K562 (cell line): ENCODE results near the gene MATCAP1. TPM values are rescaled to one million over a fixed set of nuclear protein-coding genes. Genes with fewer than 3 reads are reported as not detected.
A peak's percentile ranks its signal among the peaks of the same experiment; 100 is the strongest.

ENCODE experiments used
- ATAC-seq: fragments of 200-7000 bp; cut with Tn5 transposase; 3 replicates; pipeline ENCODE4 v1.9.1; 2020; ENCODE audit warnings: moderate library complexity
- BruUV-seq: library from RNA; stranded (reverse); fragments of 400-500 nt; replicated peaks from 2 replicates; lab custom pipeline; 2021; lab: Mats Ljungman, UMichigan
- CTCF ChIA-PET: fragments of 300-600 bp; formaldehyde crosslinking; extraction: SDS; loops from one replicate; lab custom pipeline; 2021; ENCODE audit warnings: low intra/inter-chr PET ratio; lab: Yijun Ruan, JAX
- POLR2A ChIA-PET: fragments of 300-600, 350-650 bp; sonication (Branson Sonifier 250); formaldehyde crosslinking; extraction: SDS; loops from one replicate; lab custom pipeline; 2021; ENCODE audit warnings: antibody characterized with exemption, inconsistent platforms; lab: Yijun Ruan, JAX
- DNase-seq, 4 experiments: peaks; one replicate each; pipeline versions ENCODE4 v3.0.0 to v3.0.0-alpha.2; 2011 to 2018; ENCODE audit warnings: low spot score in 3 of 4, mixed read lengths in 3 of 4; ENCODE audit errors: extremely low read depth in 1 of 4
- FAIRE-seq: peaks from 2 replicates; lab custom pipeline; 2011; peaks lifted over from hg19 to GRCh38; lab: Jason Lieb, UNC
- H2AFZ ChIP-seq: 2 replicates; pipeline ENCODE4 v1.6.0; 2011; ENCODE audit warnings: low read depth, low read length, control low read depth, inconsistent platforms
- H3K27ac ChIP-seq: fragments of 200-600 bp; 3 replicates; pipeline ENCODE4 v1.8.0; 2011; ENCODE audit warnings: low read depth, mild to moderate bottlenecking, control low read depth, inconsistent platforms, low read length, moderate library complexity, mixed read lengths; ENCODE audit errors: extremely low read depth
- H3K27me3 ChIP-seq, 2 experiments: fragments of 300-600 bp in 1 of 2; 2 replicates in 1 of 2; 3 replicates in 1 of 2; pipeline versions ENCODE4 v1.6.0 to v1.8.0; 2011; ENCODE audit warnings: inconsistent platforms in 2 of 2, low read length in 2 of 2, mild to moderate bottlenecking in 1 of 2, mixed read lengths in 1 of 2, moderate library complexity in 1 of 2; ENCODE audit not compliant: control insufficient read depth in 2 of 2, insufficient read depth in 2 of 2
- H3K36me3 ChIP-seq: fragments of 300-600 bp; 3 replicates; pipeline ENCODE4 v1.8.0; 2011; ENCODE audit warnings: mild to moderate bottlenecking, low read length, inconsistent platforms; ENCODE audit not compliant: control insufficient read depth, insufficient read depth
- H3K4me1 ChIP-seq, 2 experiments: fragments of 200-600 bp in 1 of 2; replicated peaks in 1 of 2; 2 replicates in 1 of 2; 3 replicates in 1 of 2; pipeline versions ENCODE4 v1.5.1 to v1.8.0; 2011; ENCODE audit warnings: inconsistent platforms in 2 of 2, low read length in 2 of 2, mild to moderate bottlenecking in 1 of 2, mixed read lengths in 1 of 2, moderate library complexity in 1 of 2; ENCODE audit not compliant: control insufficient read depth in 2 of 2, insufficient read depth in 2 of 2
- H3K4me2 ChIP-seq: 2 replicates; pipeline ENCODE4 v1.6.1; 2011; ENCODE audit warnings: low read length, control low read depth, inconsistent platforms, mixed read lengths; ENCODE audit not compliant: insufficient read depth
- H3K4me3 ChIP-seq: fragments of 200-600 bp; sonication (generic), shearing (Covaris generic); 2 replicates; pipeline ENCODE4 v1.5.1; 2016; ENCODE audit warnings: control low read depth, inconsistent platforms
- H3K79me2 ChIP-seq: fragments of 200-600 bp; 3 replicates; pipeline ENCODE4 v1.8.0; 2011; ENCODE audit warnings: low read length, inconsistent platforms; ENCODE audit not compliant: control insufficient read depth, insufficient read depth
- H3K9ac ChIP-seq, 2 experiments: 2 replicates each; pipeline versions ENCODE4 v1.6.0 to v1.6.1; 2011; ENCODE audit warnings: low read depth in 2 of 2, low read length in 2 of 2, control low read depth in 1 of 2, inconsistent platforms in 1 of 2, mild to moderate bottlenecking in 1 of 2, mixed read lengths in 1 of 2; ENCODE audit not compliant: insufficient read depth in 1 of 2
- H3K9me1 ChIP-seq: one replicate; pipeline ENCODE4 v1.6.0; 2011; ENCODE audit warnings: inconsistent platforms, mild to moderate bottlenecking, low read length, moderate library complexity; ENCODE audit not compliant: control insufficient read depth, insufficient read depth
- H3K9me3 ChIP-seq: replicated peaks from 2 replicates; pipeline ENCODE4 v1.5.1; 2011; ENCODE audit warnings: low read depth, low read length, inconsistent platforms; ENCODE audit not compliant: control insufficient read depth, insufficient read depth
- H4K20me1 ChIP-seq: replicated peaks from 2 replicates; pipeline ENCODE4 v1.6.1; 2011; ENCODE audit warnings: low read length, inconsistent platforms, mixed read lengths; ENCODE audit not compliant: control insufficient read depth, insufficient read depth
- CXXC5 ChIP-seq: fragments of 250-450 bp; sonication (Bioruptor Pico); IDR thresholded peaks from 2 replicates; pipeline ENCODE4 v1.8.0; 2022; ENCODE audit warnings: inconsistent platforms, mild to moderate bottlenecking, moderate library complexity
- GABPB1 ChIP-seq: sonication (generic); formaldehyde crosslinking; IDR thresholded peaks from 2 replicates; pipeline ENCODE4 v1.8.0; 2022; ENCODE audit warnings: mild to moderate bottlenecking, missing genetic modification reagents
- IFI16 ChIP-seq: fragments of 250-450 bp; sonication (Bioruptor Pico); IDR thresholded peaks from 2 replicates; pipeline ENCODE4 v2.1.2; 2022; ENCODE audit warnings: mild to moderate bottlenecking, inconsistent platforms
- NEUROD1 ChIP-seq: fragments of 150-350 bp; IDR thresholded peaks from 2 replicates; pipeline ENCODE4 v1.6.1; 2014; ENCODE audit warnings: borderline replicate concordance, low read length, low read depth; ENCODE audit not compliant: partially characterized antibody
- SNAPC5 ChIP-seq: fragments of 250-450 bp; sonication (Bioruptor Pico); IDR thresholded peaks from 2 replicates; pipeline ENCODE4 v1.8.0; 2021; ENCODE audit warnings: moderate library complexity, mild to moderate bottlenecking, inconsistent platforms
- USF1 ChIP-seq: sonication (generic); formaldehyde crosslinking; IDR thresholded peaks from 2 replicates; pipeline ENCODE4 v1.9.0; 2022; ENCODE audit warnings: mild to moderate bottlenecking, missing genetic modification reagents
- ZBTB26 ChIP-seq: fragments of 450-650 bp; formaldehyde crosslinking; IDR thresholded peaks from 2 replicates; pipeline ENCODE4 v1.4.0; 2022; ENCODE audit warnings: missing genetic modification characterization
- WGBS: fragments of 100-300 bp; shearing (Covaris generic); methylation state at CpG from one replicate; pipeline ENCODE4 v1.1.6; 2016; ENCODE audit warnings: low coverage, mixed read lengths; ENCODE audit not compliant: insufficient coverage; ENCODE audit errors: missing lambda C conversion rate; 5-methylcytosine and 5-hydroxymethylcytosine counted together
- in situ Hi-C: fragments of 300-500 bp; cut with MboI; formaldehyde crosslinking; loops from 4 replicates; pipeline ENCODE4 v1.15.0; 2018; ENCODE audit warnings: inconsistent platforms, mixed read lengths
- intact Hi-C: fragments of 100-400 bp; cut with micrococcal nuclease; formaldehyde crosslinking; loops from 2 replicates; pipeline ENCODE4 v1.14.2; 2022
- polyA plus RNA-seq, 8 experiments: library from polyadenylated mRNA; depleted of rRNA in 4 of 8; stranded (reverse) in 5 of 8; unstranded in 3 of 8; fragments of >200 nt; fragmentation: Nextera tagmentation in 2 of 8; fragmentation: Illumina TruSeq in 1 of 8; extraction: Ambion mirVana in 2 of 8; extraction: Trizol in 1 of 8; gene quantifications; 2 replicates each; pipeline versions ENCODE4 v1.2.1 to v1.2.3, GENCODE V29; 2011 to 2014; ENCODE audit warnings: inconsistent platforms in 1 of 8, missing spikeins in 1 of 8
- total RNA-seq, 7 experiments: library from RNA; depleted of rRNA in 6 of 7; stranded (reverse); fragments of >200 nt in 6 of 7; fragmentation: Illumina TruSeq in 2 of 7; extraction: Trizol in 2 of 7; gene quantifications; 2 replicates each; pipeline versions ENCODE4 v1.2.1 to v1.2.3, GENCODE V29; 2011 to 2021; ENCODE audit warnings: low replicate concordance in 1 of 7
- TF ChIP-seq, protein P1 (sequence below): sonication (generic); formaldehyde crosslinking; IDR thresholded peaks from 2 replicates; pipeline ENCODE4 v1.8.1; 2023; ENCODE audit warnings: mild to moderate bottlenecking, missing genetic modification reagents
- TF ChIP-seq, protein P2 (sequence below): sonication (generic); formaldehyde crosslinking; IDR thresholded peaks from 2 replicates; pipeline ENCODE4 v1.8.0; 2022; ENCODE audit warnings: missing genetic modification reagents, mild to moderate bottlenecking, borderline replicate concordance
- TF ChIP-seq, protein P3 (sequence below): fragments of 450-650 bp; IDR thresholded peaks from 2 replicates; pipeline ENCODE4 v1.6.1; 2017; ENCODE audit warnings: antibody characterized with exemption

Gene MATCAP1
- total and polyA plus RNA-seq, 9 of the 15 experiments (the other 6 are each of a cell fraction or from before 2014, with no cell fraction given) = 3.4 to 20.5 (median 10.3) TPM

- CTCF ChIA-PET = no interaction called here
- POLR2A ChIA-PET = interaction anchor here (1.4 to 2.8 kb wide), 3 partner anchors 12 to 61 kb away, joined by 3 to 9 read pairs (median 8); no protein-coding TSS in a partner anchor
- Histone ChIP-seq H3K27me3 (no peaks in the 10 kb centered on the region), H3K27ac (no peak overlapping the region), H3K9me3 (no peaks in the 10 kb centered on the region), H4K20me1 (no peaks in the 10 kb centered on the region; the same call in 1 of the 2 replicates), H3K4me3 (no peak overlapping the region), H3K9me1 (peaks cover 3% of the 10 kb centered on the region), H3K4me1 (peaks cover 10 to 40% of the 10 kb centered on the region in 2 experiments; a peak in 4 of 5 replicates), H3K9ac (peak overlapping the region in 1 of 2 experiments; percentile 10; a peak in 1 of 4 replicates), H3K4me2 (no peak overlapping the region), H2AFZ (no peak overlapping the region), H3K79me2 (no peaks in the 10 kb centered on the region), H3K36me3 (0 out of 3 replicates have a peak, but pooled peaks cover 5% of the 10 kb centered on the region)
- FAIRE-seq (no peak), DNase-seq (no peak), ATAC-seq (no peak)
- in situ Hi-C loops (no loop called here), intact Hi-C loops (no loop called here)
- BruUV-seq = no TSS peak
- WGBS = 53% methylated on average over 7 of the region's 8 CpGs
- TF ChIP-seq CXXC5 (CRISPR knock-in tag) (no peak), SNAPC5 (CRISPR knock-in tag) (no peak), USF1 (CRISPR knock-in tag) (no peak), IFI16 (no peak), NEUROD1 (no peak), GABPB1 (CRISPR knock-in tag) (no peak), ZBTB26 (CRISPR knock-in tag) (no peak)
- TF ChIP-seq, protein P1, sequence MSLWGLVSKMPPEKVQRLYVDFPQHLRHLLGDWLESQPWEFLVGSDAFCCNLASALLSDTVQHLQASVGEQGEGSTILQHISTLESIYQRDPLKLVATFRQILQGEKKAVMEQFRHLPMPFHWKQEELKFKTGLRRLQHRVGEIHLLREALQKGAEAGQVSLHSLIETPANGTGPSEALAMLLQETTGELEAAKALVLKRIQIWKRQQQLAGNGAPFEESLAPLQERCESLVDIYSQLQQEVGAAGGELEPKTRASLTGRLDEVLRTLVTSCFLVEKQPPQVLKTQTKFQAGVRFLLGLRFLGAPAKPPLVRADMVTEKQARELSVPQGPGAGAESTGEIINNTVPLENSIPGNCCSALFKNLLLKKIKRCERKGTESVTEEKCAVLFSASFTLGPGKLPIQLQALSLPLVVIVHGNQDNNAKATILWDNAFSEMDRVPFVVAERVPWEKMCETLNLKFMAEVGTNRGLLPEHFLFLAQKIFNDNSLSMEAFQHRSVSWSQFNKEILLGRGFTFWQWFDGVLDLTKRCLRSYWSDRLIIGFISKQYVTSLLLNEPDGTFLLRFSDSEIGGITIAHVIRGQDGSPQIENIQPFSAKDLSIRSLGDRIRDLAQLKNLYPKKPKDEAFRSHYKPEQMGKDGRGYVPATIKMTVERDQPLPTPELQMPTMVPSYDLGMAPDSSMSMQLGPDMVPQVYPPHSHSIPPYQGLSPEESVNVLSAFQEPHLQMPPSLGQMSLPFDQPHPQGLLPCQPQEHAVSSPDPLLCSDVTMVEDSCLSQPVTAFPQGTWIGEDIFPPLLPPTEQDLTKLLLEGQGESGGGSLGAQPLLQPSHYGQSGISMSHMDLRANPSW = no peak
- TF ChIP-seq, protein P2, sequence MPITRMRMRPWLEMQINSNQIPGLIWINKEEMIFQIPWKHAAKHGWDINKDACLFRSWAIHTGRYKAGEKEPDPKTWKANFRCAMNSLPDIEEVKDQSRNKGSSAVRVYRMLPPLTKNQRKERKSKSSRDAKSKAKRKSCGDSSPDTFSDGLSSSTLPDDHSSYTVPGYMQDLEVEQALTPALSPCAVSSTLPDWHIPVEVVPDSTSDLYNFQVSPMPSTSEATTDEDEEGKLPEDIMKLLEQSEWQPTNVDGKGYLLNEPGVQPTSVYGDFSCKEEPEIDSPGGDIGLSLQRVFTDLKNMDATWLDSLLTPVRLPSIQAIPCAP = no peak
- TF ChIP-seq, protein P3, sequence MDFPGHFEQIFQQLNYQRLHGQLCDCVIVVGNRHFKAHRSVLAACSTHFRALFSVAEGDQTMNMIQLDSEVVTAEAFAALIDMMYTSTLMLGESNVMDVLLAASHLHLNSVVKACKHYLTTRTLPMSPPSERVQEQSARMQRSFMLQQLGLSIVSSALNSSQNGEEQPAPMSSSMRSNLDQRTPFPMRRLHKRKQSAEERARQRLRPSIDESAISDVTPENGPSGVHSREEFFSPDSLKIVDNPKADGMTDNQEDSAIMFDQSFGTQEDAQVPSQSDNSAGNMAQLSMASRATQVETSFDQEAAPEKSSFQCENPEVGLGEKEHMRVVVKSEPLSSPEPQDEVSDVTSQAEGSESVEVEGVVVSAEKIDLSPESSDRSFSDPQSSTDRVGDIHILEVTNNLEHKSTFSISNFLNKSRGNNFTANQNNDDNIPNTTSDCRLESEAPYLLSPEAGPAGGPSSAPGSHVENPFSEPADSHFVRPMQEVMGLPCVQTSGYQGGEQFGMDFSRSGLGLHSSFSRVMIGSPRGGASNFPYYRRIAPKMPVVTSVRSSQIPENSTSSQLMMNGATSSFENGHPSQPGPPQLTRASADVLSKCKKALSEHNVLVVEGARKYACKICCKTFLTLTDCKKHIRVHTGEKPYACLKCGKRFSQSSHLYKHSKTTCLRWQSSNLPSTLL = no peak
These were observed 25.8 kb upstream of the MATCAP1 start for GRCh38 chr16:67209565-67209964.
